Fibroblast of the aortic adventitia (primary cell): ENCODE measurements around the gene RHOB. TPM values are rescaled to one million over a fixed set of nuclear protein-coding genes. Genes with fewer than 3 reads are reported as not detected.

Experiments used
- DNase-seq: peaks from one replicate; pipeline ENCODE4 v3.0.0-alpha.2; 2010; ENCODE audit warnings: low read depth
- H3K4me3 ChIP-seq: 2 replicates; pipeline ENCODE4 v1.5.1; 2011; ENCODE audit warnings: low read depth, mild to moderate bottlenecking, control low read depth, low read length, moderate library complexity
- CTCF ChIP-seq: IDR thresholded peaks from 2 replicates; pipeline ENCODE4 v1.5.1; 2011; ENCODE audit warnings: mild to moderate bottlenecking, low read length, control low read depth, inconsistent platforms; ENCODE audit not compliant: insufficient read depth
- total RNA-seq: library from RNA; depleted of rRNA; stranded (reverse); fragments of >200 nt; gene quantifications from 2 replicates; pipeline ENCODE4 v1.2.3, GENCODE V29; 2012; ENCODE audit warnings: low replicate concordance

Gene RHOB
- total RNA-seq, 1 donor: 40.5 TPM

GRCh38 chr2:20484034-20484617 is 37.3 kb downstream of the RHOB start:
- no peak for TF ChIP-seq CTCF
- no peak overlapping the region for H3K4me3 ChIP-seq
- no peak for DNase-seq

DNA sequence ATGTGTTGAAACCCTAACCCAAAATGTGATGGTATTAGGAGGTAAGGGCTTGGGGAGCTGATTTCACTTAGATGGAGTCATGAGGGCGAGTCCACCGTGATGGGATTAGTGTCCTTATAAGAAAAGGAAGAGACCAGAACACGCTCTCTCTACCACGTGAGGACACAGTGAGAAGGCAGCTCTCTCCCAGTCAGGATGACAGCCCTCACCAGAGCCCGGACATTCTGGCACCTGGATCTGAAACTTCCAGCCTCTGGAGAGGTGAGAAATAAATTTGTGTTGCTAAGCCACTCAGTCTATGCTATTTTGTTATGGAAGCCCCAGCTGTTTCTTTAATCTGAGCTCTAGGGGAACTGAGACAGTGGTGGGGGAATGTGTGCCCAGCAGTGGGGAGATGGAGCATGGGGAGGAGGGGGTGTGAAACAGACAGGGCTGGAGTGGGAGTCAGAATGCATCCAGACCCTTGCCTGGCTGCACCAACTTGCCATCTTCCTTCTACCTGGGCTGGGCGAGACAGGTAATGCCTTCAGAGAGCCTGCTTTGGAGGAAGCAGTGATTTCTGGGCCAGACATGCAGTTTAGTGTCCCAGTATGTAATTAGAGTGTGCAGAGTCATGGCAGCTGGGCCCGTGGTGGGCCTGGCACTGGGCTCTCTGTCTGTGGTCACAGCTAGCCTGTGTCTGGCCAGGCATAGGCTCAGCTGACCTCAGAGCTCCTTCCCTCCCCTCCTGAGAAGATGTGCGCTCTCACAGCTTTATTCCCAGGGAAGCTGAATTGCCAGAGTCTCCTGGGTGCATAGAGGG is 38.1 kb downstream of the RHOB start:
- no peak for TF ChIP-seq CTCF

DNA sequence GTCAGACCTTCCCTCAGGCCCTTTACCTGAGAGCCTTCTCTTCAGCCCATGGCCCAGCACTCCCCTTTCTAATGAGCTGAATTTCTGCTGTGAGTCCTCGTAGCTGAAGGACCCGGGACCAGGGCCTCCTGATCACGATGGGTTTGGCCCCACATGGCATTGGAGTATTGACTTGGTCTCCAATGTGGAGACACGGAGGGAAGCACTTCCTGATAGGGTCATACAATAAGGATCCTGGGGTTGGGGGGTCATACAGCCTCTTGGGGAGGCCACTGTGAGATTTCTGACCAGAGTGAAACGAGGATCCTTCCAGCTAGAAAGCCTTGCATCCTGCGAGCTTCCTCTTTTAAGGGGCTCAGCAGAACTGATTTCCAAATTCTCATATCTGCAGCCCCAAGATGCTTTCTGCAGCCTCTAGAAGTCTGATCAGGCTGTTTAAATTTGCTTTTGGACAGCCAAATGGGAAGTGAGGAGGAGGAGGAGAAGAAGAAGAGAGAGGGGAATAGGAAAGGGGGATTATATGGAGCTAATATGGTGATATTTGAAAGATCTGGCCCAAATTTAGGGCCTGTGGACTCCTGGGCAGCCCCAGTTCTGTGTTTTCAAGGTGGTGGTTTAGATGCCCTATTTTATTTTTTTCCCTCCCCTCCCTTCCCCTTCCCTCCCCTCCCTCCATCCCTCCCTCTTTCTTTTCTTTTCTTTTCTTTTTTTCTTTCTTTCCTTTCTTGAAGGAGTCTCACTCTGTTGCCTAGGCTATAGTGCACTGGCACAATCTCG is 38.9 kb downstream of the RHOB start:
- H3K4me3 ChIP-seq: no peak overlapping the region
- DNase-seq: no peak
- no peak for TF ChIP-seq CTCF

More for the DNA sequence above, 38.1 kb downstream of the RHOB start:
- DNase-seq: no peak
- no peak overlapping the region for H3K4me3 ChIP-seq

- TF ChIP-seq CTCF: no peak
- H3K4me3 ChIP-seq: no peak overlapping the region
These were observed 39.7 kb downstream of the RHOB start for GRCh38 chr2:20486571-20486970.

GRCh38 chr2:20487030-20487391 is 40.1 kb downstream of the RHOB start:
- DNase-seq: no peak
- no peak for TF ChIP-seq CTCF
- H3K4me3 ChIP-seq: no peak overlapping the region

More at GRCh38 chr2:20486571-20486970, 39.7 kb downstream of the RHOB start:
- DNase-seq: no peak

- H3K4me3 ChIP-seq: no peak overlapping the region
- TF ChIP-seq CTCF: no peak
- DNase-seq: no peak
These were observed 40.7 kb downstream of the RHOB start for GRCh38 chr2:20487392-20488174.
